Tibial nerve (tissue), 4 donors: ENCODE data around the gene CGB7. TPM values are rescaled to one million over a fixed set of nuclear protein-coding genes. Genes with fewer than 3 reads are reported as not detected.
A peak's percentile ranks its signal among the peaks of the same experiment; 100 is the strongest.

Source experiments
- DNase-seq, 2 donors: peaks; one replicate each; pipeline ENCODE4 v3.0.0-alpha.2; 2019; ENCODE audit warnings: low spot score in 2 of 2
- H3K27ac ChIP-seq, 4 donors: fragments of 200-600 bp; sonication (generic) in 3 of 4; one replicate each; pipeline ENCODE4 v1.5.1; 2017 to 2019; ENCODE audit warnings: mild to moderate bottlenecking in 1 of 4
- H3K27me3 ChIP-seq, 2 donors: fragments of 200-600 bp; sonication (generic) in 1 of 2; one replicate each; pipeline versions ENCODE4 v1.5.1 to v1.6.0; 2017 to 2019
- H3K36me3 ChIP-seq, 3 donors: fragments of 200-600 bp; sonication (generic); one replicate each; pipeline ENCODE4 v1.5.1; 2018 to 2019
- H3K4me1 ChIP-seq, 4 donors: fragments of 200-600 bp; sonication (generic) in 3 of 4; one replicate each; pipeline ENCODE4 v1.5.1; 2017 to 2019
- H3K4me3 ChIP-seq, 4 donors: fragments of 200-600 bp; sonication (generic) in 3 of 4; one replicate each; pipeline ENCODE4 v1.5.1; 2017 to 2019; ENCODE audit warnings: mild to moderate bottlenecking in 1 of 4, moderate library complexity in 1 of 4
- H3K9me3 ChIP-seq, 4 donors: fragments of 200-600 bp; sonication (generic) in 3 of 4; one replicate each; pipeline ENCODE4 v1.5.1; 2017 to 2019
- EP300 ChIP-seq, 2 donors: sonication (generic); formaldehyde crosslinking; IDR thresholded peaks; one replicate each; pipeline ENCODE4 v1.6.1; 2017; ENCODE audit warnings: antibody characterized with exemption in 2 of 2, mild to moderate bottlenecking in 1 of 2
- POLR2A ChIP-seq, 2 donors: fragments of 450-650 bp; IDR thresholded peaks; one replicate each; pipeline ENCODE4 v1.6.1; 2017; ENCODE audit warnings: antibody characterized with exemption in 2 of 2, mild to moderate bottlenecking in 2 of 2, moderate library complexity in 2 of 2
- WGBS, 2 donors: methylation state at CpG; one replicate each; pipeline ENCODE4 v1.1.5; 2018; 5-methylcytosine and 5-hydroxymethylcytosine counted together
- total RNA-seq, 4 donors: library from RNA; depleted of rRNA; stranded (reverse); fragments of >200 nt; gene quantifications; one replicate each; pipeline ENCODE4 v1.1.0, GENCODE V29; 2016
- TF ChIP-seq, protein P1 (sequence below), 5 experiments: fragments of 200-600 bp in 3 of 5; fragments of 450-650 bp in 2 of 5; sonication (generic) in 3 of 5; IDR thresholded peaks; one replicate each; pipeline ENCODE4 v1.5.1; 2016 to 2019; ENCODE audit warnings: antibody characterized with exemption in 5 of 5, mild to moderate bottlenecking in 3 of 5, moderate library complexity in 2 of 5

CGB7 gene
- total RNA-seq, 4 donors from 2014 or later, result not detected

GRCh38 chr19:49017666-49018351 lies 39.7 kb downstream of the CGB7 start:
- TF ChIP-seq EP300 (IDR thresholded peaks at IDR 0.05), result no peak
- TF ChIP-seq, protein P1, sequence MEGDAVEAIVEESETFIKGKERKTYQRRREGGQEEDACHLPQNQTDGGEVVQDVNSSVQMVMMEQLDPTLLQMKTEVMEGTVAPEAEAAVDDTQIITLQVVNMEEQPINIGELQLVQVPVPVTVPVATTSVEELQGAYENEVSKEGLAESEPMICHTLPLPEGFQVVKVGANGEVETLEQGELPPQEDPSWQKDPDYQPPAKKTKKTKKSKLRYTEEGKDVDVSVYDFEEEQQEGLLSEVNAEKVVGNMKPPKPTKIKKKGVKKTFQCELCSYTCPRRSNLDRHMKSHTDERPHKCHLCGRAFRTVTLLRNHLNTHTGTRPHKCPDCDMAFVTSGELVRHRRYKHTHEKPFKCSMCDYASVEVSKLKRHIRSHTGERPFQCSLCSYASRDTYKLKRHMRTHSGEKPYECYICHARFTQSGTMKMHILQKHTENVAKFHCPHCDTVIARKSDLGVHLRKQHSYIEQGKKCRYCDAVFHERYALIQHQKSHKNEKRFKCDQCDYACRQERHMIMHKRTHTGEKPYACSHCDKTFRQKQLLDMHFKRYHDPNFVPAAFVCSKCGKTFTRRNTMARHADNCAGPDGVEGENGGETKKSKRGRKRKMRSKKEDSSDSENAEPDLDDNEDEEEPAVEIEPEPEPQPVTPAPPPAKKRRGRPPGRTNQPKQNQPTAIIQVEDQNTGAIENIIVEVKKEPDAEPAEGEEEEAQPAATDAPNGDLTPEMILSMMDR (IDR thresholded peaks at IDR 0.05), result peak; percentile 37 to 63 (median 42)
- no peak overlapping the region for H3K27ac ChIP-seq
- H3K27me3 ChIP-seq, result peaks cover 0 to 46% of the 10 kb centered on the region in 2 donors
- no peak for DNase-seq
- no peaks in the 10 kb centered on the region for H3K9me3 ChIP-seq
- WGBS, 2 donors, result 2% methylated on average over 25 to 35 of the region's 62 CpGs
- H3K4me3 ChIP-seq, result peak overlapping the region; percentile 6 to 56 (median 46)
- H3K36me3 ChIP-seq, result peaks cover 0 to 38% (median 4%) of the 10 kb centered on the region in 3 donors
- H3K4me1 ChIP-seq, result peaks cover 0 to 26% (median 19%) of the 10 kb centered on the region in 4 donors

- no peak for TF ChIP-seq EP300 (IDR thresholded peaks at IDR 0.05)
- no peak for TF ChIP-seq POLR2A (IDR thresholded peaks at IDR 0.05)
- TF ChIP-seq, protein P1 (IDR thresholded peaks at IDR 0.05), result no peak
- H3K36me3 ChIP-seq, result peaks cover 0 to 45% (median 4%) of the 10 kb centered on the region in 3 donors
- DNase-seq, result no peak
- H3K27ac ChIP-seq, result no peak within 1 kb of the TSS
- 71 to 82% methylated on average over 12 to 17 of the region's 17 CpGs for WGBS, 2 donors
- peak within 1 kb of the TSS; percentile 6 to 56 (median 44) for H3K4me3 ChIP-seq
- peaks cover 0 to 26% (median 19%) of the 10 kb centered on the region in 4 donors for H3K4me1 ChIP-seq
- H3K27me3 ChIP-seq, result peaks cover 0 to 43% of the 10 kb centered on the region in 2 donors
- H3K9me3 ChIP-seq, result no peaks in the 10 kb centered on the region
Observed at GRCh38 chr19:49017041-49017665, 40.4 kb downstream of the CGB7 start, which contains the start of gene LHB. Gene LHB, minus strand, starts transcription at chr19:49017091. Its CDS starts 10 bp downstream, at chr19:49017081.

GRCh38 chr19:49016067-49016839 lies 41.3 kb downstream of the CGB7 start:
- Histone ChIP-seq H3K36me3 (peaks cover 0 to 54% (median 5%) of the 10 kb centered on the region in 3 donors), H3K4me1 (peaks cover 0 to 26% (median 19%) of the 10 kb centered on the region in 4 donors), H3K9me3 (no peaks in the 10 kb centered on the region), H3K4me3 (no peak overlapping the region), H3K27me3 (peaks cover 0 to 35% of the 10 kb centered on the region in 2 donors), H3K27ac (no peak overlapping the region)
- no peak for DNase-seq
- TF ChIP-seq, protein P1 (IDR thresholded peaks at IDR 0.05), result no peak
- TF ChIP-seq EP300 (IDR thresholded peaks at IDR 0.05) (no peak), POLR2A (IDR thresholded peaks at IDR 0.05) (no peak)
- WGBS, 2 donors, result 87 to 93% methylated on average over 16 of the region's 29 CpGs

GRCh38 chr19:49014870-49015255 lies 42.7 kb downstream of the CGB7 start:
- DNase-seq, result no peak
- H3K27ac ChIP-seq, result no peak overlapping the region
- TF ChIP-seq, protein P1 (IDR thresholded peaks at IDR 0.05), result no peak
- TF ChIP-seq EP300 (IDR thresholded peaks at IDR 0.05) (no peak), POLR2A (IDR thresholded peaks at IDR 0.05) (no peak)
- 89 to 90% methylated on average over 13 to 18 of the region's 18 CpGs for WGBS, 2 donors
- H3K9me3 ChIP-seq, result no peaks in the 10 kb centered on the region
- H3K4me1 ChIP-seq, result peaks cover 0 to 26% (median 19%) of the 10 kb centered on the region in 4 donors
- no peak overlapping the region for H3K4me3 ChIP-seq
- H3K27me3 ChIP-seq, result peaks cover 0 to 21% of the 10 kb centered on the region in 2 donors
- peaks cover 0 to 67% (median 16%) of the 10 kb centered on the region in 3 donors for H3K36me3 ChIP-seq
